Retinal pigment epithelial cell (primary cell): ENCODE measurements around the gene TEX35.

Experiments
- DNase-seq: peaks from one replicate; pipeline ENCODE4 v3.0.0-alpha.2; 2010; ENCODE audit warnings: low read depth
- H3K4me3 ChIP-seq: 2 replicates; pipeline ENCODE4 v1.5.1; 2011; ENCODE audit warnings: mild to moderate bottlenecking, low read length, control low read depth, moderate library complexity
- TF ChIP-seq, protein P1 (sequence below): conservative IDR thresholded peaks from 2 replicates; pipeline ENCODE4 v1.5.1; 2011; ENCODE audit warnings: low read depth, low read length, control low read depth, inconsistent platforms

The TEX35 gene

GRCh38 chr1:178493301-178493741 lies 19.6 kb upstream of the TEX35 start:
- TF ChIP-seq, protein P1, sequence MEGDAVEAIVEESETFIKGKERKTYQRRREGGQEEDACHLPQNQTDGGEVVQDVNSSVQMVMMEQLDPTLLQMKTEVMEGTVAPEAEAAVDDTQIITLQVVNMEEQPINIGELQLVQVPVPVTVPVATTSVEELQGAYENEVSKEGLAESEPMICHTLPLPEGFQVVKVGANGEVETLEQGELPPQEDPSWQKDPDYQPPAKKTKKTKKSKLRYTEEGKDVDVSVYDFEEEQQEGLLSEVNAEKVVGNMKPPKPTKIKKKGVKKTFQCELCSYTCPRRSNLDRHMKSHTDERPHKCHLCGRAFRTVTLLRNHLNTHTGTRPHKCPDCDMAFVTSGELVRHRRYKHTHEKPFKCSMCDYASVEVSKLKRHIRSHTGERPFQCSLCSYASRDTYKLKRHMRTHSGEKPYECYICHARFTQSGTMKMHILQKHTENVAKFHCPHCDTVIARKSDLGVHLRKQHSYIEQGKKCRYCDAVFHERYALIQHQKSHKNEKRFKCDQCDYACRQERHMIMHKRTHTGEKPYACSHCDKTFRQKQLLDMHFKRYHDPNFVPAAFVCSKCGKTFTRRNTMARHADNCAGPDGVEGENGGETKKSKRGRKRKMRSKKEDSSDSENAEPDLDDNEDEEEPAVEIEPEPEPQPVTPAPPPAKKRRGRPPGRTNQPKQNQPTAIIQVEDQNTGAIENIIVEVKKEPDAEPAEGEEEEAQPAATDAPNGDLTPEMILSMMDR: no peak
- no peak for DNase-seq
- H3K4me3 ChIP-seq: no peak overlapping the region

GRCh38 chr1:178494569-178494971 lies 18.3 kb upstream of the TEX35 start:
- DNase-seq: no peak
- no peak overlapping the region for H3K4me3 ChIP-seq
- TF ChIP-seq, protein P1: no peak

GRCh38 chr1:178495158-178495557 lies 17.8 kb upstream of the TEX35 start:
- no peak for DNase-seq
- TF ChIP-seq, protein P1: no peak

GRCh38 chr1:178495741-178496409 lies 17.0 kb upstream of the TEX35 start:
- DNase-seq: no peak
- TF ChIP-seq, protein P1: no peak
- no peak overlapping the region for H3K4me3 ChIP-seq

More at GRCh38 chr1:178495158-178495557, 17.8 kb upstream of the TEX35 start:
- H3K4me3 ChIP-seq: no peak overlapping the region

- TF ChIP-seq, protein P1: no peak
- DNase-seq: no peak
- no peak within 1 kb of the TSS for H3K4me3 ChIP-seq
Observed at GRCh38 chr1:178496410-178497135, 16.3 kb upstream of the TEX35 start, which contains the start of gene CLEC20A. CLEC20A (minus strand) TSS chr1:178496964; CDS start chr1:178496939, 25 bp downstream.

DNA sequence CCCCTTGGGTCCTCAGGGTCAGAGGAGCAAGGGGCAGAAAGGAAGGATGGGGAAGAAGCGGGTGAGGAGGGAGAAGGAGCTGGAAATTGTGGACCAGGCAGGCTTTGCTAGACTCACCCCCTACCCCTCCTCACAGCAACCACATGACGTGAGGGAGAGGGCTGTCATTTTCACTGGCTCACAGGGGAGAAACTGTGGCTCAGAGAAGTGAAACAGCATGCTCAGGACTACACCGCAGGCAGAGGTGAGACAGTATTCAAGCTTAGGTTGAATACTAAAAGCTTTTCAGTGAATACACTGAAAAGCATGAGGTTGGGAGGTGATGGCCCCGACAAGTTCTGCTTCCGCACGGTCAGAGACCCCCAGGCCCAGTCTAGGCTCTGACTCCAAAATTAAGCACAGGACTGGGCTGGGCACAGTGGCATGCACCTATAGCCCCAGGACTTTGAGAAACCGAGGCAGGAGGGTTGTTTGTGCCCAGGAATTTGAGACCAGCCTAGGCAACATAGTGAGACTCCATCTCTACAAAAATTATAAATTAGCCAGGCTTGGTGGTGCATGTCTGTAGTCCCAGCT lies 14.9 kb upstream of the TEX35 start:
- no peak for DNase-seq
- TF ChIP-seq, protein P1: no peak
- no peak overlapping the region for H3K4me3 ChIP-seq
